ENCODE measurements around the gene RASSF6.
"Not testable (repeated sequence)": the region's sequence is repeated elsewhere in the genome, so short reads cannot be mapped to it uniquely, and the experiment has no call there.

Gene RASSF6

GRCh38 chr4:73612032-73612431 lies 8.2 kb downstream of the RASSF6 start:
- DNase-seq (ENCODE audit: low read depth in 3 of 3, low spot score in 1 of 3), result no peak

- DNase-seq (ENCODE audit: low read depth in 3 of 3, low spot score in 1 of 3), result no peak
Measured at GRCh38 chr4:73609706-73610105, 10.5 kb downstream of the RASSF6 start.

DNA sequence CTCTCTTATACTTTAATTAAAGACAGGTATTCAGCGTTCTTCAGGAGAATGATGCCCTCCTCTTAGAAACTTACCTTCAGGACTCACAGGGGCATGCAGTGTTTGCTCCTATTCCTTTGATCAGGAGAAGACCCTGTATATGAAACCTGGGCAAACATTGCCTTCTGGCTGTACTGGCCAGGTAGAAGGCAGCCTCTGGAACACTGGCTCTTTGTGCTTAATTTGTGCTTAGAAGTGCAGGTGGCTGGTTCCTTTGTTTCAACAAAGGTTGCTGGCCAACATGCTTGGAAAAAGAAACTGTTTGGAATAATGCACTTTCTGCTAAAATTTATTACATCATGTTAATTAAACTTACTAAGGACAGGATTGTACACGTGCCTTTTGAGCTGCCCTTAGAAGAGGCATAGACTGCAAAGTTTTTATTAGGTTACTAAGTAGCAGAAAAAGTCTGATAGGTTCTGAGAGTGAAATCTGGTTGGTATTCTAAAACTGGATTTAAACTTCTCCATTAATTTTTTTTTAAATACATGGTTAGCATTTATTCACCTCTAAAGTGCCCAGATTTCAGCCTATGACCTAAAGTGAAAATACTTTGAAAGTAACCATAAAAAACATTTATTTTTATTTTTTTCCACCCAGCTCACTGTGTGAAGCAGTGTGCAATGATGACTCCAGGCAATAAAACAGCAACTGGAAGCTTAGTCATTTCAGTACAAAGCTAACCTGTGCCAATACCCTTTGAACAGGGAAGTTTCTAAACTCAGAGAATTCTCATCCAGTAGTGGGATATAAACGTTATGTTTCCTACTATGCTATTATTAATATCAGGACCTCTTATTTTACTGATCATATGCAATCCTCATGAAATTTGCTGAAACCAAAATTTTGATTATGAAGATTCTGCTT lies 11.3 kb downstream of the RASSF6 start:
- DNase-seq (ENCODE audit: low read depth in 3 of 3, low spot score in 1 of 3), result no peak

DNA sequence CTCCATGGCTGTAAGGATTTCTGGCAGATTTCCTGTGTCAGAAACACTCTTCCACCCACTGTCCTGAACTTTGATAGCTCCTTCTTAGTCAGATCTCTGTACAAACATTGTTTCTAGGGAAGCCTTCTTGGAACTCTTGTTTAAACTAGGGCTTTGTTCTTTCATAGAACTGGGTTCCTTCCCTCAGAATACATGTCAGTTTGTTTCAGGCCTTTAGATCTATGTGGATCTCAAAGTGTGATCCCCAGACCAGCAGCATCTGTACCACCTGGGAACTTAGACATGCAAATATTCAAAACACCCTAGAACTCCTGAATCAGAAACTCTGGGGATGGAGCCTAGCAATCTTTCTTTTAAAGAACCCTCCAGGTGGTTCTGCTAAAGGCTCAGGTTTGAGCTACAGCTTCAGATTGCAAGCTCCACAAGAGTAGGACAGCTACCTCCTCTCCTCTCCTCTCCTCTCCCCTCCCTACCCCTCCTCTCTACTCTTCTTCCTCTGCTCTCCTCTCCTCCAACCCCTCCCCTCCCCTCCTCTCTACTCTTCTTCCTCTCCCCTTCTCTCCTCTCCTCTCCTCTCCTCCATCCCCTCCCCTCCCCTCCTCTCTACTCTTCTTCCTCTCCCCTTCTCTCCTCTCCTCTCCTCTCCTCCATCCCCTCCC lies 12.7 kb downstream of the RASSF6 start:
- no peak for DNase-seq (ENCODE audit: low read depth in 3 of 3, low spot score in 1 of 3)

GRCh38 chr4:73606465-73606974 lies 13.7 kb downstream of the RASSF6 start:
- DNase-seq (ENCODE audit: low read depth in 3 of 3, low spot score in 1 of 3), result no peak

GRCh38 chr4:73603854-73604584 lies 16.2 kb downstream of the RASSF6 start:
- DNase-seq (ENCODE audit: low read depth in 3 of 3, low spot score in 1 of 3), result no peak

GRCh38 chr4:73603271-73603710 lies 16.9 kb downstream of the RASSF6 start:
- no peak for DNase-seq (ENCODE audit: low read depth in 3 of 3, low spot score in 1 of 3)

GRCh38 chr4:73600954-73601353 lies 19.3 kb downstream of the RASSF6 start:
- no peak for DNase-seq (ENCODE audit: low read depth in 3 of 3, low spot score in 1 of 3)

- no peak for DNase-seq (ENCODE audit: low read depth in 3 of 3, low spot score in 1 of 3)
Measured at GRCh38 chr4:73599182-73599581, 21.1 kb downstream of the RASSF6 start.

DNA sequence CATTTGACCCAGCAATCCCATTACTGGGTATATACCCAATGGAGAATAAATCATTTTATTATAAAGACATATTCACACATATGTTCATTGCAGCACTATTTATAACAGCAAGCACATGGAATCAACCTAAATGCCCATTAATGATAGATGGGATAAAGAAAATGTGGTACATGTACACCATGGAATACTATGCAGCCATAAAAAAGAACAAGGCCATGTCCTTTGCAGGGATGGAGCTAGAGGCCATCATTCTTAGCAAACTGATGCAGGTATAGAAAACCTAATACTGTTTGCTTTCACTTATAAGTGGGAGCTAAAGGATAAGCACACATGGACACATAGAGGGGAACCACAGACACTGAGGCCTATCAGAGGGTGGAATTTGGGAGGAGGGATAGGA lies 22.6 kb downstream of the RASSF6 start:
- DNase-seq (ENCODE audit: low read depth in 3 of 3, low spot score in 1 of 3), result no peak

DNA sequence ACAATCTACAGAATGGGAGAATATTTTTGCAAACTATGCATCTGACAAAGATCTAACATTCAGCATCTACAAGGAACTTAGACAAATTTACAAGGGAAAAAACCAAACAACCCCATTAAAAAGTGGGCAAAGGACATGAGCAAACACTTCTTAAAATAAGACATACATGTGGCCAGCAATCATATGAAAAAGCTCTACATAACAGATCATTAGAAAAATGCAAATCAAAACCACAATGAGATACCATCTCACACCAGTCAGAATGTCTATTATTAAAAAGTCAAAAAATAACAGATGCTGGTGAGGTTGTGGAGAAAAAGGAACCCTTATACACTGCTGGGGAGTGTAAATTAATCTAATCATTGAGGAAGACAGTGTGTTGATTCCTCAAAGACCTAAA lies 23.1 kb downstream of the RASSF6 start:
- DNase-seq (ENCODE audit: low read depth in 3 of 3, low spot score in 1 of 3), result not testable (repeated sequence)

- DNase-seq (ENCODE audit: low read depth in 3 of 3, low spot score in 1 of 3), result no peak
Measured at GRCh38 chr4:73596001-73596400, 24.2 kb downstream of the RASSF6 start.

DNA sequence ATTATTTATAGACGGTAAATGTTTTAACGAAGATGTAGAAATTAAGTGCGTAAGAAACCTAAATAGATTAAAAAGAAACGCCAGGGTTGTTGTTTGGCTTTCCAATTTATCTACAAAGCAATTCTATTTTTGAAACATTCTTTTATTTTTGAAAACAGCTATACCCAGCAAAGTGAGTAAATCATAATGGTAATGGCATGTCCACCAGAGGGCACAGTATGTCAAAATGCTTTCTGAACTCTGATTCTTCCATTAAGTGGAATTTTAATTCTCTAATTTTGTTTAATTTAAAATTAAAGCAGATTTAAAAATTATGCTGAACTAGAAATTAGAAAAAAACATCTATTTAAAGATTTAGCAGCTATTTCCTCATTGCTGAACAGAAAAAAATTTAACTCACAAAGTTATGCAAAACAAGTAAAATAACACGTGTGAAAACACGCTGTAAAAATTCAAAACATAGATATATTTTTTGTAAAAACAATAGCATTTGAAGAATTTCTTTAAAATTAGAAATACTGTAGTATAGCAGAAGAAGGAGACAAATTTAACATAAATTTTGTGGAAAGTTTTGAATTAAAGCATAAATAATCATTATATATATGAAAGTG lies 26.5 kb downstream of the RASSF6 start:
- no peak for DNase-seq (ENCODE audit: low read depth in 3 of 3, low spot score in 1 of 3)

- no peak for DNase-seq (ENCODE audit: low read depth in 3 of 3, low spot score in 1 of 3)
Measured at GRCh38 chr4:73589887-73590801, 30.1 kb downstream of the RASSF6 start.

DNA sequence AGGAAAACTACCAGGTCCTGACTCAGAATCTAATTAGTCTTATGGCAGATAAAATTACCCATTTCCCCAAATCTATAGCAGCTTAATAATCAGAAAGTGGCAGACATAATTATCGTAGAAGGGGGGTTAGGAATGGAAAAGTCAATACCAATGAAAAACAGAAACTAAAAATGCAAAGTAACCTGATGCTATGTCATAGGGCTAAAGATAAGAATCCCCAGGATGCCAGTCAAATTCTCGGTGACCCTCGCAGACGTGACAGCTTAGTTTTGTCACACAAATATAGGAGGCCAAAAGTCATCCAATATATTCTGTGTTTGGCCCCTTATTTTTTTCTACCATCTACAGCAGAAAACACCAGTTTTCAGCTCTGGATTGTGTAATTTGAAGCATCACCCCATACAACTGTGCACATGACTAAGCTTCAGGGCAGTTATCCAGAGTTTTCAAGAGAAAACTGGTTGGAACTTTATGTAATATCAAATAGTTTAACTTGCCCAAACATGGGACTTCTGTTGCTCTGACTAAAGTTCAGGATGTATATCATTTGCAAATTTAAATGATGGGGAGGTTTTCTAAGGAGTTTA lies 30.9 kb downstream of the RASSF6 start:
- no peak for DNase-seq (ENCODE audit: low read depth in 3 of 3, low spot score in 1 of 3)

- no peak for DNase-seq (ENCODE audit: low read depth in 3 of 3, low spot score in 1 of 3)
Measured at GRCh38 chr4:73588613-73589012, 31.6 kb downstream of the RASSF6 start.

- no peak for DNase-seq (ENCODE audit: low read depth in 3 of 3, low spot score in 1 of 3)
Measured at GRCh38 chr4:73586666-73587065, 33.6 kb downstream of the RASSF6 start.

- no peak for DNase-seq (ENCODE audit: low read depth in 3 of 3, low spot score in 1 of 3)
Measured at GRCh38 chr4:73586040-73586439, 34.2 kb downstream of the RASSF6 start.

GRCh38 chr4:73585345-73585744 lies 34.9 kb downstream of the RASSF6 start:
- no peak for DNase-seq (ENCODE audit: low read depth in 3 of 3, low spot score in 1 of 3)

DNA sequence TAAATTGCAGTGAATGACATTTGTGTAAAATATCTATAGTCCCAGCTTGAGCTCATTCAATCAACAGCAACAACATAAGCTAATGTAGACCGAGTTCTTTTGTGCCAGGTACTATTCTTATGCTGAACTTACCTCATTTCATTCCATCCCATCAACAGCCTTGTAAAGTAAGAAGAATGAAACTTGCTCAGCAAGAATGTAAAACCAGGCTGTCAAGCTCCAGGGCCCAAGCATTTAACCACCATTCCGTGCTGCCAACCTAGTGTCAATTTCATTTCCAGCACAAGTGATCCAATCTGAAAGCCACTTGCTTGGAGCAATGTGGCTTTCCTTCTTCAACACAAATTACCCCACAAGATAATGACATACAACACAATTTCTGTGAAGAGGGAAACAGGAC lies 36.6 kb downstream of the RASSF6 start:
- DNase-seq (ENCODE audit: low read depth in 3 of 3, low spot score in 1 of 3), result no peak
